Kidney (tissue), 14 donors: Measurements from ENCODE around the gene GNMT. TPM values are rescaled to one million over a fixed set of nuclear protein-coding genes. Genes with fewer than 3 reads are reported as not detected.

Experiments
- DNase-seq, 5 donors: peaks; one replicate each; pipeline ENCODE4 v3.0.0-alpha.2; 2013 to 2020
- FAIRE-seq: peaks from 2 replicates; lab custom pipeline; 2012; peaks lifted over from hg19 to GRCh38; lab: Jason Lieb, UNC
- H3K27ac ChIP-seq, 2 donors: one replicate each; pipeline ENCODE4 v1.7.0; 2013; ENCODE audit warnings: low read depth in 2 of 2, low read length in 2 of 2, inconsistent platforms in 1 of 2
- H3K27me3 ChIP-seq: one replicate; pipeline ENCODE4 v1.7.1; 2013; ENCODE audit warnings: low read length, inconsistent platforms; ENCODE audit not compliant: control insufficient read depth, insufficient read depth
- H3K36me3 ChIP-seq, 3 donors: one replicate each; pipeline versions ENCODE4 v1.7.0 to v1.7.1; 2013; ENCODE audit warnings: low read length in 3 of 3, control low read depth in 1 of 3, inconsistent platforms in 1 of 3; ENCODE audit not compliant: insufficient read depth in 3 of 3, control insufficient read depth in 2 of 3
- H3K4me1 ChIP-seq, 3 donors: one replicate each; pipeline versions ENCODE4 v1.7.0 to v1.7.1; 2013; ENCODE audit warnings: low read length in 3 of 3, inconsistent platforms in 1 of 3, low read depth in 1 of 3; ENCODE audit not compliant: control insufficient read depth in 2 of 3, insufficient read depth in 2 of 3
- H3K4me3 ChIP-seq, 3 donors: one replicate each; pipeline versions ENCODE4 v1.7.0 to v1.8.1; 2013; ENCODE audit warnings: low read length in 3 of 3, control low read depth in 1 of 3, inconsistent platforms in 1 of 3
- H3K9ac ChIP-seq, 3 donors: one replicate each; pipeline versions ENCODE4 v1.7.0 to v1.7.1; 2013; ENCODE audit warnings: low read length in 3 of 3, control low read depth in 1 of 3, inconsistent platforms in 1 of 3
- H3K9me3 ChIP-seq, 3 donors: one replicate each; pipeline versions ENCODE4 v1.7.0 to v1.7.1; 2013; ENCODE audit warnings: low read length in 3 of 3, control low read depth in 1 of 3, inconsistent platforms in 1 of 3; ENCODE audit not compliant: control insufficient read depth in 2 of 3, insufficient read depth in 1 of 3
- intact Hi-C: fragments of 100-400 bp; cut with DNase I; formaldehyde crosslinking; loops from one replicate; pipeline ENCODE4 v1.11.1; 2022
- polyA plus RNA-seq: library from polyadenylated mRNA; stranded (reverse); fragments of 350-450 nt; fragmentation: Illumina TruSeq; extraction: RNeasy Lipid Tissue Mini Kit (QIAGEN cat#74804); gene quantifications from one replicate; pipeline ENCODE4 v1.2.3, GENCODE V29; 2014; ENCODE audit warnings: low read depth, low replicate concordance; ENCODE audit not compliant: insufficient read depth
- total RNA-seq: library from RNA; stranded (reverse); fragmentation: NEBNext Ultra II Directional; extraction: Animal tissue kit (Norgen Biotek cat#: 25700); gene quantifications from one replicate; pipeline ENCODE4 v1.2.1, GENCODE V29; 2021
- TF ChIP-seq, protein P1 (sequence below): IDR thresholded peaks from 3 replicates; pipeline ENCODE4 v1.5.1; 2012; ENCODE audit warnings: mild to moderate bottlenecking, moderate library complexity, borderline replicate concordance; ENCODE audit not compliant: insufficient read depth; ENCODE audit errors: extremely low read depth
- donor health status: control.
- donor health status: control.
- donor health status: control.
- donor health status: control.
- donor health status: control.
- donor health status: DM: yes; HTN: yes; CAD: no.
- donor health status: Normal renal cell carcinoma (clear cell type).

Gene GNMT
- total and polyA plus RNA-seq, 2 donors from 2014 or later = 0.54 to 1.9 TPM

DNA sequence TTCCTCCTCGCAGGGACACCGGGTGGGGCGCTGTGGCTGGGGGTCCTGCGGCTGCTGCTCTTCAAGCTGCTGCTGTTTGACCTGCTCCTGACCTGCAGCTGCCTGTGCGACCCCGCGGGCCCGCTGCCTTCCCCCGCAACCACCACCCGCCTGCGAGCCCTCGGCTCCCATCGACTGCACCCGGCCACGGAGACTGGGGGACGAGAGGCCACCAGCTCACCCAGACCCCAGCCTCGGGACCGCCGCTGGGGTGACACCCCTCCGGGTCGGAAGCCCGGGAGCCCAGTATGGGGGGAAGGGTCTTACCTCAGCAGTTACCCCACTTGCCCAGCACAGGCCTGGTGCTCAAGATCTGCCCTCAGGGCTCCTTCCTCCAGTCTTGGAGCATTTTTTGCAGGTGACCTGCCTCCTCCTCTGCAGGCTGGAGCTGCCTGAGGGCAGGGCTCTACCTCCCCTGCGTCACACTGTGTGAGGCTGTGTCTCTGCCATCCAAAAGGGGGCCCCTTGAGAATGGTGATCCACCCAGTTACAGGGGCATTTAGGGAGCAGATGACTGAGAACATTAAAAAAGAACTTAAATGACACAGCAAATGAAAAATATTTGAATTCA, 35.2 kb upstream of the GNMT start:
- intact Hi-C loops = no loop called here
- no peak for DNase-seq

DNA sequence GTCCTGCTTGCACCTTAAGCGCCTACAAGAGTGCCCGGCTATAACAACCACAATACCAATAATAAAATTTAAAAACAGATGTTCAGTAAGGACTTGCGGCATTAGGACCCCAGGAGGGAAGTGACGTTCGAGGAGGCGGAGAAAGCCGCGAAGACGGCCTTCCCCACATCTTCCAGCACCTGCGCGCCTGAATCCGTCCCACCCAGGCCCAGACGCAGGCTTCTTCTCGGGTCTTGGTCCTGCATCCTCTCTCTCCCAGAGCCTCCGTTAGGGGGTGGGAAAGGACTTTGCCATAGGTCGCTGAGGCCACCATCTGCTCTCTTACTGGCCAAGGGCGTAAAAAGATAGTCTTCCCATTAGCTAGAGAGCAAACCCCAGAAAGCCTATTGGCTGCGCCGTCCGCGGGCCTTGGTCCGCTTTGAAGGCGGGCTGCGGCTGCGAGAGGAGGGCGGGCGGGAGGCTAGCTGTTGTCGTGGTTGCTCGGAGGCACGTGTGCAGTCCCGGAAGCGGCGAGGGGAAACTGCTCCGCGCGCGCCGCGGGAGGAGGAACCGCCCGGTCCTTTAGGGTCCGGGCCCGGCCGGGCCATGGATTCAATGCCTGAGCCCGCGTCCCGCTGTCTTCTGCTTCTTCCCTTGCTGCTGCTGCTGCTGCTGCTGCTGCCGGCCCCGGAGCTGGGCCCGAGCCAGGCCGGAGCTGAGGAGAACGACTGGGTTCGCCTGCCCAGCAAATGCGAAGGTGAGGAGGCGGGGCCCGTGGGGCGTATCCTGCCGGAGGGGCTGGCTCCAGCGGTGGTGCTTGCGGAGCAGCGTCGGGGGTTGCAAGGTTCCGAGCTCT, 31.4 kb upstream of the GNMT start, which contains the start of gene CNPY3:
TSS of gene CNPY3 (plus strand) at position 495 of the 835 bp plus-strand sequence. CDS start at position 586, 91 bp downstream.
- intact Hi-C loops = no loop called here
- no peak for FAIRE-seq
- Histone ChIP-seq H3K4me3 (peak within 1 kb of the TSS; percentile 85 to 88 (median 85)), H3K4me1 (peaks cover 0 to 7% (median 6%) of the 10 kb centered on the region in 3 donors), H3K27me3 (no peaks in the 10 kb centered on the region), H3K27ac (peak within 1 kb of the TSS; percentile 87 to 94), H3K36me3 (peaks cover 0 to 1% (median 0%) of the 10 kb centered on the region in 3 donors), H3K9me3 (no peaks in the 10 kb centered on the region), H3K9ac (peak within 1 kb of the TSS; percentile 65 to 83 (median 68))
- TF ChIP-seq, protein P1, sequence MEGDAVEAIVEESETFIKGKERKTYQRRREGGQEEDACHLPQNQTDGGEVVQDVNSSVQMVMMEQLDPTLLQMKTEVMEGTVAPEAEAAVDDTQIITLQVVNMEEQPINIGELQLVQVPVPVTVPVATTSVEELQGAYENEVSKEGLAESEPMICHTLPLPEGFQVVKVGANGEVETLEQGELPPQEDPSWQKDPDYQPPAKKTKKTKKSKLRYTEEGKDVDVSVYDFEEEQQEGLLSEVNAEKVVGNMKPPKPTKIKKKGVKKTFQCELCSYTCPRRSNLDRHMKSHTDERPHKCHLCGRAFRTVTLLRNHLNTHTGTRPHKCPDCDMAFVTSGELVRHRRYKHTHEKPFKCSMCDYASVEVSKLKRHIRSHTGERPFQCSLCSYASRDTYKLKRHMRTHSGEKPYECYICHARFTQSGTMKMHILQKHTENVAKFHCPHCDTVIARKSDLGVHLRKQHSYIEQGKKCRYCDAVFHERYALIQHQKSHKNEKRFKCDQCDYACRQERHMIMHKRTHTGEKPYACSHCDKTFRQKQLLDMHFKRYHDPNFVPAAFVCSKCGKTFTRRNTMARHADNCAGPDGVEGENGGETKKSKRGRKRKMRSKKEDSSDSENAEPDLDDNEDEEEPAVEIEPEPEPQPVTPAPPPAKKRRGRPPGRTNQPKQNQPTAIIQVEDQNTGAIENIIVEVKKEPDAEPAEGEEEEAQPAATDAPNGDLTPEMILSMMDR = no peak
- peak; percentile 95 to 98 (median 98) for DNase-seq

More for the DNA sequence above, 35.2 kb upstream of the GNMT start:
- H3K9ac ChIP-seq = no peak overlapping the region
- no peaks in the 10 kb centered on the region for H3K36me3 ChIP-seq
- H3K4me1 ChIP-seq = peaks cover 0 to 8% (median 3%) of the 10 kb centered on the region in 3 donors
- H3K9me3 ChIP-seq = no peaks in the 10 kb centered on the region
- H3K27me3 ChIP-seq = no peaks in the 10 kb centered on the region
- no peak for FAIRE-seq
- no peak overlapping the region for H3K27ac ChIP-seq
- H3K4me3 ChIP-seq = no peak overlapping the region
- TF ChIP-seq, protein P1 = no peak

DNA sequence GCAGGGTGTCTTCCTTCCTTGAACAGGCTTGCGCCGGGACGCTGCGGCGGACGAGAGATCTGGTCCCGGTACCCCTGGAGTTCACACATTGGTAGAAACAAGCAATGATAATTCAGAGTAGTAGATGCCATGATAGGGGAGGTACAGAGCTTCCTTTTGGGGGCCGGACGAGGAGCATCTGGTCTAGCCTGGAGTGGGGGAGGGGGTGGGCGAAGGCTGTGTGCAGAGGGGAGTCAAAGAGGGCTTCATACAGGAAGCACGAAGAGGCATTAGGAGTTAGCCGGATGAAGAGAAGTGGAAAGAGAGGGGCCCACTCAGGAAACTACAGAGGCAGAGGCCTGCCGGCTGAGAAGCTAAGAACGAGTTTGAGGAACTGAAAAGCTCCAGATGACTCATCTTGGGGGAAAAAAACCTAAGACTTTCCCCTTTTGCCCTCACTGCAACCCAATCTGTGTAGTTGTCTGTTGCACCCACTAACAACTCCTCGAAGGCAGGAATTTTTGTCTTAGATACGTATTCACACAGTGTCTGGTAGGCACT, 30.7 kb upstream of the GNMT start:
- Histone ChIP-seq H3K27me3 (no peaks in the 10 kb centered on the region), H3K27ac (peak overlapping the region; percentile 87 to 94), H3K36me3 (peaks cover 0 to 4% (median 4%) of the 10 kb centered on the region in 3 donors), H3K4me3 (peak overlapping the region; percentile 85 to 88 (median 85)), H3K9me3 (no peaks in the 10 kb centered on the region), H3K9ac (peak overlapping the region; percentile 65 to 83 (median 68)), H3K4me1 (peaks cover 0 to 7% (median 6%) of the 10 kb centered on the region in 3 donors)
- FAIRE-seq = no peak
- intact Hi-C loops = no loop called here
- TF ChIP-seq, protein P1 = no peak
- peak in 3 of 5 donors; percentile 77 to 86 (median 83) for DNase-seq
